ENCODE data around the gene MSX1. TPM values are rescaled to one million over a fixed set of nuclear protein-coding genes. Genes with fewer than 3 reads are reported as not detected.

MSX1 gene
- total and polyA plus RNA-seq, 4 donors, result 3.8 to 14.5 (median 4.7) TPM

- WGBS, 2 donors, result 53 to 58% methylated on average over 21 of the region's 21 CpGs
- intact Hi-C loops (cut with DNase I), result loop anchor here in 1 of 2 donors (5.0 kb wide), 1 partner anchor 134 kb away; no protein-coding TSS in a partner anchor
- H3K27ac ChIP-seq (ENCODE audit: low read depth in 1 of 2, low read length in 2 of 2), result peak overlapping the region in 1 of 2 donors; percentile 13
Observed at GRCh38 chr4:4858527-4859324, 739 bp upstream of the MSX1 start.

GRCh38 chr4:4859799-4860599, 534 bp downstream of the MSX1 start:
- intact Hi-C loops (cut with DNase I), result loop anchor here in 1 of 2 donors (5.0 kb wide), 1 partner anchor 132 kb away; no protein-coding TSS in a partner anchor

More at GRCh38 chr4:4858527-4859324, 739 bp upstream of the MSX1 start:
- Histone ChIP-seq H3K27me3 (ENCODE audit: control insufficient read depth in 1 of 2, insufficient read depth in 2 of 2, low read length in 1 of 2) (no peaks in the 10 kb centered on the region), H3K36me3 (ENCODE audit: control insufficient read depth in 1 of 2, insufficient read depth in 2 of 2, low read length in 1 of 2) (no peaks in the 10 kb centered on the region), H3K4me3 (ENCODE audit: low read length in 2 of 2) (no peak overlapping the region), H3K9me3 (ENCODE audit: control insufficient read depth, low read length) (no peaks in the 10 kb centered on the region), H3K4me1 (ENCODE audit: control insufficient read depth in 1 of 2, insufficient read depth in 2 of 2, low read length in 2 of 2) (no peaks in the 10 kb centered on the region)
- DNase-seq (no peak), ATAC-seq (ENCODE audit: low FRiP score) (no peak)

DNA sequence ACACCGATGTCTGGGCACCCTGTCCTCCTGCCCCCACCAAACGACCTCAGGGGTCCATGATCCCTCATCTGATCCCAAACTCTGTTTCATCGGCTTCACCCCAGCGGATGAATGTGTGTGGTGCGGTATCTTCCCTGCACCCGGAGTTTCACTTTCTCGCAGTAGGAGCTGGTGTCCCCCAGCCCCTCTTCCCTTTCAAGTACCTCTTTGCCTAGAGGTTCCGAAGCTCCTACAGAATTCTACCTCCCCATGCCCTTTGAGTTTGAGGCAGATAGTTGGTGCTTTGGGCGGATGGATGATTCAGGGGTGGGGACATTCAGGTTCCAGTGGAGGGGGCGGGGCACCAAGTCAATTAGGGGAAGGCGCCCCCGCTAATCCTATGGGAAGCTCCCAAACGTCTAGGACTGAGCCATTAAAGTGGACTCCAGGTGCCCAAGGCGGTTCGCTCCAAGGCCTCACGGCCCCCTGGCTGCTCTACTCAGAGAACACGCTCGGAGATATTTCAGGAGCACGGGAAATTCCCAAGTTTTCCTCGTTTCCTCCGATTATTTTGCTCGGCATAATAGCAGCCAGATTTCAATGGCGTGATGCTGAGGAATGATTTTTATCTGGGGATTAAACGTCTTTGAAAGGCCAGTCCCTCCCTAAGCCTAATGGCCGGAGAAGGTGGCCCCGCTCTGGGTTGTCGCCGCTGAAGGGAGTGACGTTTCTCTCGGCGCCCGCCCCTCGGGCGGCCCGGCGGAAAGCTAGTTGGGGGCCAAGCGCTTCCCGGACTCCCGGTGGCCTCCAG, 1.3 kb downstream of the MSX1 start:
- ATAC-seq (ENCODE audit: low FRiP score) (peak; percentile 57), DNase-seq (no peak)
- Histone ChIP-seq H3K4me1 (ENCODE audit: control insufficient read depth in 1 of 2, insufficient read depth in 2 of 2, low read length in 2 of 2) (no peaks in the 10 kb centered on the region), H3K27me3 (ENCODE audit: control insufficient read depth in 1 of 2, insufficient read depth in 2 of 2, low read length in 1 of 2) (no peaks in the 10 kb centered on the region), H3K4me3 (ENCODE audit: low read length in 2 of 2) (peak overlapping the region; percentile 65 to 91), H3K9me3 (ENCODE audit: control insufficient read depth, low read length) (no peaks in the 10 kb centered on the region), H3K27ac (ENCODE audit: low read depth in 1 of 2, low read length in 2 of 2) (no peak overlapping the region), H3K36me3 (ENCODE audit: control insufficient read depth in 1 of 2, insufficient read depth in 2 of 2, low read length in 1 of 2) (no peaks in the 10 kb centered on the region)
- WGBS, 2 donors, result 6 to 7% methylated on average over 39 of the region's 39 CpGs
- intact Hi-C loops (cut with DNase I), result no loop called here

More at GRCh38 chr4:4859799-4860599, 534 bp downstream of the MSX1 start:
- H3K27ac ChIP-seq (ENCODE audit: low read depth in 1 of 2, low read length in 2 of 2), result no peak overlapping the region
- 1% methylated on average over 38 to 80 of the region's 80 CpGs for WGBS, 2 donors
- H3K27me3 ChIP-seq (ENCODE audit: control insufficient read depth in 1 of 2, insufficient read depth in 2 of 2, low read length in 1 of 2), result no peaks in the 10 kb centered on the region
- DNase-seq, result no peak
- H3K9me3 ChIP-seq (ENCODE audit: control insufficient read depth, low read length), result no peaks in the 10 kb centered on the region
- no peaks in the 10 kb centered on the region for H3K36me3 ChIP-seq (ENCODE audit: control insufficient read depth in 1 of 2, insufficient read depth in 2 of 2, low read length in 1 of 2)
- H3K4me1 ChIP-seq (ENCODE audit: control insufficient read depth in 1 of 2, insufficient read depth in 2 of 2, low read length in 2 of 2), result no peaks in the 10 kb centered on the region
- peak overlapping the region; percentile 65 to 91 for H3K4me3 ChIP-seq (ENCODE audit: low read length in 2 of 2)
- ATAC-seq (ENCODE audit: low FRiP score), result peak; percentile 23

GRCh38 chr4:4861390-4862018, 2.0 kb downstream of the MSX1 start:
- 64 to 68% methylated on average over 21 of the region's 21 CpGs for WGBS, 2 donors
- no peaks in the 10 kb centered on the region for H3K4me1 ChIP-seq (ENCODE audit: control insufficient read depth in 1 of 2, insufficient read depth in 2 of 2, low read length in 2 of 2)
- H3K27ac ChIP-seq (ENCODE audit: low read depth in 1 of 2, low read length in 2 of 2), result no peak overlapping the region
- ATAC-seq (ENCODE audit: low FRiP score), result no peak
- no peaks in the 10 kb centered on the region for H3K27me3 ChIP-seq (ENCODE audit: control insufficient read depth in 1 of 2, insufficient read depth in 2 of 2, low read length in 1 of 2)
- no peak overlapping the region for H3K4me3 ChIP-seq (ENCODE audit: low read length in 2 of 2)
- H3K36me3 ChIP-seq (ENCODE audit: control insufficient read depth in 1 of 2, insufficient read depth in 2 of 2, low read length in 1 of 2), result no peaks in the 10 kb centered on the region
- H3K9me3 ChIP-seq (ENCODE audit: control insufficient read depth, low read length), result no peaks in the 10 kb centered on the region
- intact Hi-C loops (cut with DNase I), result no loop called here
- no peak for DNase-seq

- H3K27ac ChIP-seq (ENCODE audit: low read depth in 1 of 2, low read length in 2 of 2), result no peak overlapping the region
- intact Hi-C loops (cut with DNase I), result no loop called here
- WGBS, 2 donors, result 85 to 90% methylated on average over 16 of the region's 16 CpGs
- no peaks in the 10 kb centered on the region for H3K27me3 ChIP-seq (ENCODE audit: control insufficient read depth in 1 of 2, insufficient read depth in 2 of 2, low read length in 1 of 2)
- no peaks in the 10 kb centered on the region for H3K9me3 ChIP-seq (ENCODE audit: control insufficient read depth, low read length)
- DNase-seq, result no peak
- no peaks in the 10 kb centered on the region for H3K4me1 ChIP-seq (ENCODE audit: control insufficient read depth in 1 of 2, insufficient read depth in 2 of 2, low read length in 2 of 2)
- no peaks in the 10 kb centered on the region for H3K36me3 ChIP-seq (ENCODE audit: control insufficient read depth in 1 of 2, insufficient read depth in 2 of 2, low read length in 1 of 2)
- no peak for ATAC-seq (ENCODE audit: low FRiP score)
- H3K4me3 ChIP-seq (ENCODE audit: low read length in 2 of 2), result no peak overlapping the region
Observed at GRCh38 chr4:4862071-4862551, 2.6 kb downstream of the MSX1 start.

- intact Hi-C loops (cut with DNase I), result no loop called here
- no peak overlapping the region for H3K27ac ChIP-seq (ENCODE audit: low read depth in 1 of 2, low read length in 2 of 2)
- H3K4me3 ChIP-seq (ENCODE audit: low read length in 2 of 2), result no peak overlapping the region
- H3K27me3 ChIP-seq (ENCODE audit: control insufficient read depth in 1 of 2, insufficient read depth in 2 of 2, low read length in 1 of 2), result no peaks in the 10 kb centered on the region
- H3K9me3 ChIP-seq (ENCODE audit: control insufficient read depth, low read length), result no peaks in the 10 kb centered on the region
- H3K36me3 ChIP-seq (ENCODE audit: control insufficient read depth in 1 of 2, insufficient read depth in 2 of 2, low read length in 1 of 2), result no peaks in the 10 kb centered on the region
- DNase-seq (no peak), ATAC-seq (ENCODE audit: low FRiP score) (no peak)
- no peaks in the 10 kb centered on the region for H3K4me1 ChIP-seq (ENCODE audit: control insufficient read depth in 1 of 2, insufficient read depth in 2 of 2, low read length in 2 of 2)
- WGBS, 2 donors, result 90 to 91% methylated on average over 49 to 51 of the region's 51 CpGs
Observed at GRCh38 chr4:4862665-4863482, 3.4 kb downstream of the MSX1 start.

GRCh38 chr4:4864443-4864939, 5.0 kb downstream of the MSX1 start:
- Histone ChIP-seq H3K27ac (ENCODE audit: low read depth in 1 of 2, low read length in 2 of 2) (no peak overlapping the region), H3K4me1 (ENCODE audit: control insufficient read depth in 1 of 2, insufficient read depth in 2 of 2, low read length in 2 of 2) (no peaks in the 10 kb centered on the region), H3K9me3 (ENCODE audit: control insufficient read depth, low read length) (no peaks in the 10 kb centered on the region), H3K27me3 (ENCODE audit: control insufficient read depth in 1 of 2, insufficient read depth in 2 of 2, low read length in 1 of 2) (no peaks in the 10 kb centered on the region), H3K36me3 (ENCODE audit: control insufficient read depth in 1 of 2, insufficient read depth in 2 of 2, low read length in 1 of 2) (no peaks in the 10 kb centered on the region), H3K4me3 (ENCODE audit: low read length in 2 of 2) (no peak overlapping the region)
- WGBS, 2 donors, result 77 to 83% methylated on average over 25 of the region's 25 CpGs
- intact Hi-C loops (cut with DNase I), result no loop called here
- ATAC-seq (ENCODE audit: low FRiP score), result no peak
- DNase-seq, result no peak
